Stimulated activated CD8-positive, alpha-beta memory T cell treated with anti-CD3 and anti-CD28 coated beads, Interleukin-12 subunit alpha, Interleukin-12 subunit beta, amount 100 ng/mL, for 4 hours (primary cell): ENCODE results near the gene NFE2L1.
A peak's percentile ranks its signal among the peaks of the same experiment; 100 is the strongest.

Experiments
- DNase-seq: peaks from one replicate; pipeline ENCODE4 v3.0.0-alpha.2; 2020; ENCODE audit warnings: low read depth

Gene NFE2L1

DNA sequence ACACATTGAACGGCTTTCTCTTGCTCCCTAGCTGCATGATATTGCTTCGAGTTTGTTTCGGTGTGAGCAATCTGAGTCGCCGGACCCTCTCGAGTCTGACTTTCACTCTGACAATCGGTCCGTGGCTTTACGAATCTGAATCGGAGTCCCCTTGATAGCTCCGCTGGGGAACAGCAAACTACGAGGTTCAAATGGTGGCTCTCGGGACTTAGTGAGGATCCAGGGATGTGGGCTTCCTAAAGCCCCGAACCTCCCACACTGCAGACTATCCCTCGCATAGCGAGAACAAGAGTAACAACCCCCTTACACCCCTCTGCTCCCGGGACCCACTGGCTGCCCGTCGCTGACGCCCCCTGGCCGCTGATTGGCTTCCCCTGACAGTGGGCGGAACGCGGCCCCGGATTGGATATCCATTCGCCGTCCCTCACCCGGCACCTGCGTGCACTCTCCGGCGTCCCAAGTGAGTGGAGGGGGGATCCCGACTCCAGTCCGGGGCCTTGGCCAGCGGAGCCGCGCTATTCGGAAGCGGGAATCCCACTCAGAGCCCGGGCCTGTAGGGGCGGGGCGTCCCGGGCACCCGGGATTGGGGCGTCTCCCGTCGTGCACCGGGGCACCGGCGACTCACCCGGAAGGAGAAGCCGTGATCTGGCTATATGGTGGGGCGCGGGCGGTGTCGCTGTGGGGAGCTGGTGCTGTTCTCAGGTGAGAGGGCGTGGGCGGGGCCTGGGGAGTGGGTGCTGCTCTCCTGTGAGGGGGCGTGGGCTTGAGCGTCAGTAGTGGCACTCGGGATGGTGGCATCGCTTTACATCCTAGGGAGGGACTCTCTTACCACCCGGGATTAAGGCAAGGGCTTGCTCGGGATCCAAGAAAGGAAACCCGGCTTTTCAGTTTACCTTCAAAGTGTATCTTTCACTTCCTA, 59.2 kb downstream of the NFE2L1 start, which contains the start of gene SNX11:
TSS of gene SNX11 (plus strand) at position 630 of the 919 bp plus-strand sequence. CDS start 4,278 bp downstream, outside the sequence.
- peak; percentile 89 for DNase-seq

DNA sequence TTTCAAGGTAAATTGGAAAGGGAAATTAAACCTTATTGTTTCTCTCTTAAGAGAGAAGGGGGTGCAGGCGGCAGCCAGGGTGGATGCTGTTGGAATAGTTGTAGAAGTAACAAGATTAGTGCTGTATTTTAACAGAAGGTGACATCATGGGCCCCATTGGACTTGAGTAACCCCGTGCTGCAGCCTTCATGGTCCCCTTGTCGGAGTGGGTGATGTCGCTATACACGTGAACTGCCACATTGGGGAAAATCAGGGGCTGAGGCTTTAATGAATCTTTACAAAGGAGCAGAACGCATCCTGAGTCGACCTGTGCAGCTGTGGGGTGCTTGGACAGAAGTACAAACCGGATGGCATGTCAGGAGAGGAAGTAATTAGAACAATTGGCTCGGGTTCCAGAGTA, 62.6 kb downstream of the NFE2L1 start:
- no peak for DNase-seq
